ENCODE results near the gene RGS9BP. TPM values are rescaled to one million over a fixed set of nuclear protein-coding genes. Genes with fewer than 3 reads are reported as not detected.

Gene RGS9BP
- polyA plus RNA-seq, 3 donors: 0.03 TPM; not detected in 2

GRCh38 chr19:32627714-32628270 is 47.9 kb upstream of the RGS9BP start:
- TF ChIP-seq CTCF (IDR thresholded peaks at IDR 0.05): no peak
- Histone ChIP-seq H3K4me1 (ENCODE audit: control insufficient read depth in 1 of 2, insufficient read depth in 2 of 2, low read length in 2 of 2) (no peaks in the 10 kb centered on the region), H3K4me2 (replicated peaks; ENCODE audit: extremely low read depth, low read length, poor library complexity, severe bottlenecking) (no peak overlapping the region), H3K27ac (ENCODE audit: low read depth in 1 of 2, low read length in 2 of 2) (no peak overlapping the region), H3K9ac (ENCODE audit: insufficient read depth, low read length, poor library complexity, severe bottlenecking) (no peak overlapping the region), H4K20me1 (ENCODE audit: insufficient read depth, low read length) (no peaks in the 10 kb centered on the region), H3K4me3 (replicated peaks in 1 of 3; ENCODE audit: low read depth in 2 of 3, low read length in 3 of 3) (no peak overlapping the region), H3K27me3 (ENCODE audit: control insufficient read depth in 2 of 2, insufficient read depth in 2 of 2, low read length in 2 of 2) (no peaks in the 10 kb centered on the region), H3K36me3 (replicated peaks in 1 of 2; ENCODE audit: control insufficient read depth in 1 of 2, insufficient read depth in 2 of 2, low read length in 2 of 2) (peaks cover 67 to 87% of the 10 kb centered on the region in 2 donors), H3K9me3 (replicated peaks in 1 of 2; ENCODE audit: control insufficient read depth in 1 of 2, insufficient read depth in 1 of 2, low read length in 2 of 2) (no peaks in the 10 kb centered on the region), H3K79me2 (ENCODE audit: insufficient read depth, low read length) (no peaks in the 10 kb centered on the region), H2AFZ (ENCODE audit: insufficient read depth, low read depth, low read length, poor library complexity, severe bottlenecking) (no peak overlapping the region)
- no peak for DNase-seq
- H3K4me3 Mint-ChIP-seq: no peak overlapping the region
- H3K27ac Mint-ChIP-seq: no peak overlapping the region
- H3K27me3 Mint-ChIP-seq (ENCODE audit: low read depth in 3 of 3): no peaks in the 10 kb centered on the region
- intact Hi-C loops (cut with micrococcal nuclease): no loop called here
- H3K9me3 Mint-ChIP-seq: peaks cover 0 to 3% (median 0%) of the 10 kb centered on the region in 7 donors
- H3K4me1 Mint-ChIP-seq: peaks cover 5% of the 10 kb centered on the region
- peaks cover 68 to 85% of the 10 kb centered on the region in 2 donors for H3K36me3 Mint-ChIP-seq
- WGBS (ENCODE audit: insufficient coverage): 98% methylated on average over 14 of the region's 15 CpGs

- Histone ChIP-seq H3K4me3 (replicated peaks in 1 of 3; ENCODE audit: low read depth in 2 of 3, low read length in 3 of 3) (no peak overlapping the region), H3K4me1 (ENCODE audit: control insufficient read depth in 1 of 2, insufficient read depth in 2 of 2, low read length in 2 of 2) (no peaks in the 10 kb centered on the region), H3K9me3 (replicated peaks in 1 of 2; ENCODE audit: control insufficient read depth in 1 of 2, insufficient read depth in 1 of 2, low read length in 2 of 2) (no peaks in the 10 kb centered on the region), H3K27me3 (ENCODE audit: control insufficient read depth in 2 of 2, insufficient read depth in 2 of 2, low read length in 2 of 2) (no peaks in the 10 kb centered on the region), H3K79me2 (ENCODE audit: insufficient read depth, low read length) (no peaks in the 10 kb centered on the region), H2AFZ (ENCODE audit: insufficient read depth, low read depth, low read length, poor library complexity, severe bottlenecking) (no peak overlapping the region), H3K27ac (ENCODE audit: low read depth in 1 of 2, low read length in 2 of 2) (no peak overlapping the region), H3K4me2 (replicated peaks; ENCODE audit: extremely low read depth, low read length, poor library complexity, severe bottlenecking) (no peak overlapping the region), H4K20me1 (ENCODE audit: insufficient read depth, low read length) (no peaks in the 10 kb centered on the region), H3K36me3 (replicated peaks in 1 of 2; ENCODE audit: control insufficient read depth in 1 of 2, insufficient read depth in 2 of 2, low read length in 2 of 2) (peaks cover 58 to 74% of the 10 kb centered on the region in 2 donors), H3K9ac (ENCODE audit: insufficient read depth, low read length, poor library complexity, severe bottlenecking) (no peak overlapping the region)
- no peak overlapping the region for H3K4me3 Mint-ChIP-seq
- H3K4me1 Mint-ChIP-seq: no peaks in the 10 kb centered on the region
- H3K9me3 Mint-ChIP-seq: peaks cover 0 to 3% (median 0%) of the 10 kb centered on the region in 7 donors
- WGBS (ENCODE audit: insufficient coverage): 94% methylated on average over 9 of the region's 14 CpGs
- no peak for DNase-seq
- intact Hi-C loops (cut with micrococcal nuclease): no loop called here
- no peak overlapping the region for H3K27ac Mint-ChIP-seq
- no peak for TF ChIP-seq CTCF (IDR thresholded peaks at IDR 0.05)
- H3K36me3 Mint-ChIP-seq: peaks cover 60 to 83% of the 10 kb centered on the region in 2 donors
- no peaks in the 10 kb centered on the region for H3K27me3 Mint-ChIP-seq (ENCODE audit: low read depth in 3 of 3)
Measured at GRCh38 chr19:32630338-32630737, 45.3 kb upstream of the RGS9BP start.
